Epidermal melanocyte (primary cell): Measurements from ENCODE around the gene UNC93B1.
"Not testable (repeated sequence)": the region's sequence is repeated elsewhere in the genome, so short reads cannot be mapped to it uniquely, and the experiment has no call there.

Experiments
- DNase-seq: peaks from one replicate; pipeline ENCODE4 v3.0.0; 2011; ENCODE audit warnings: low spot score; ENCODE audit not compliant: insufficient read length

UNC93B1 gene

GRCh38 chr11:67943406-67943805 is 60.5 kb downstream of the UNC93B1 start:
- DNase-seq = not testable (repeated sequence)
